H9 (cell line): ENCODE data around the gene KHSRP. TPM values are rescaled to one million over a fixed set of nuclear protein-coding genes. Genes with fewer than 3 reads are reported as not detected.

Experiments
- DNase-seq: peaks from one replicate; pipeline ENCODE4 v3.0.0-alpha.2; 2017
- H2AFZ ChIP-seq: one replicate; pipeline ENCODE4 v1.6.1; 2013; ENCODE audit warnings: mild to moderate bottlenecking, low read length, control low read depth, moderate library complexity
- H2AK5ac ChIP-seq: 2 replicates; pipeline ENCODE4 v1.6.1; 2013; ENCODE audit warnings: low read length, control low read depth, mixed read lengths; ENCODE audit not compliant: insufficient read length
- H2BK120ac ChIP-seq: one replicate; pipeline ENCODE4 v1.6.1; 2013; ENCODE audit warnings: low read depth, mild to moderate bottlenecking, low read length, control low read depth, inconsistent platforms; ENCODE audit not compliant: poor library complexity, severe bottlenecking
- H2BK12ac ChIP-seq: 2 replicates; pipeline ENCODE4 v1.6.1; 2013; ENCODE audit warnings: low read length, control low read depth, mixed read lengths, low read depth; ENCODE audit not compliant: insufficient read length
- H2BK15ac ChIP-seq: 2 replicates; pipeline ENCODE4 v1.6.1; 2013; ENCODE audit warnings: low read depth, low read length, control low read depth
- H2BK20ac ChIP-seq: one replicate; pipeline ENCODE4 v1.6.1; 2013; ENCODE audit warnings: low read depth, mild to moderate bottlenecking, low read length, control low read depth, inconsistent platforms; ENCODE audit not compliant: poor library complexity, severe bottlenecking
- H2BK5ac ChIP-seq: 2 replicates; pipeline ENCODE4 v1.6.1; 2013; ENCODE audit warnings: low read length, control low read depth, mixed read lengths; ENCODE audit not compliant: insufficient read length
- H3K14ac ChIP-seq: 2 replicates; pipeline ENCODE4 v1.6.1; 2013; ENCODE audit warnings: low read length, control low read depth; ENCODE audit not compliant: insufficient read depth
- H3K18ac ChIP-seq: 2 replicates; pipeline ENCODE4 v1.6.1; 2013; ENCODE audit warnings: low read depth, mild to moderate bottlenecking, mixed read lengths, low read length, control low read depth; ENCODE audit not compliant: insufficient read length
- H3K23ac ChIP-seq: 2 replicates; pipeline ENCODE4 v1.6.1; 2013; ENCODE audit warnings: low read length, control low read depth, mixed read lengths, low read depth; ENCODE audit not compliant: insufficient read length
- H3K23me2 ChIP-seq: 2 replicates; pipeline ENCODE4 v1.6.1; 2013; ENCODE audit warnings: low read depth, mild to moderate bottlenecking, mixed read lengths, low read length, control low read depth; ENCODE audit not compliant: insufficient read length, poor library complexity, severe bottlenecking
- H3K27ac ChIP-seq: 2 replicates; pipeline ENCODE4 v1.5.1; 2013; ENCODE audit warnings: low read length, control low read depth, mixed read lengths, low read depth; ENCODE audit not compliant: insufficient read length
- H3K27me3 ChIP-seq: 2 replicates; pipeline ENCODE4 v1.6.1; 2013; ENCODE audit warnings: low read length, control low read depth, inconsistent platforms; ENCODE audit not compliant: insufficient read depth
- H3K4ac ChIP-seq: 2 replicates; pipeline ENCODE4 v1.6.1; 2013; ENCODE audit warnings: low read depth, mild to moderate bottlenecking, control low read depth, inconsistent platforms, low read length, moderate library complexity
- H3K4me1 ChIP-seq: 2 replicates; pipeline ENCODE4 v1.6.1; 2013; ENCODE audit warnings: low read length, control low read depth, inconsistent platforms; ENCODE audit not compliant: insufficient read depth
- H3K4me2 ChIP-seq: 2 replicates; pipeline ENCODE4 v1.6.1; 2013; ENCODE audit warnings: low read length, control low read depth, mixed read lengths; ENCODE audit not compliant: insufficient read length, insufficient read depth
- H3K56ac ChIP-seq: 2 replicates; pipeline ENCODE4 v1.6.1; 2013; ENCODE audit warnings: low read depth, mild to moderate bottlenecking, mixed read lengths, low read length, control low read depth; ENCODE audit not compliant: insufficient read length
- H3K79me1 ChIP-seq: 2 replicates; pipeline ENCODE4 v1.6.1; 2013; ENCODE audit warnings: low read depth, mild to moderate bottlenecking, moderate library complexity, low read length, control low read depth, inconsistent platforms; ENCODE audit not compliant: insufficient read depth, poor library complexity, severe bottlenecking
- H3K79me2 ChIP-seq: 2 replicates; pipeline ENCODE4 v1.6.1; 2013; ENCODE audit warnings: low read length, control low read depth, inconsistent platforms; ENCODE audit not compliant: insufficient read depth
- H3K9ac ChIP-seq: 2 replicates; pipeline ENCODE4 v1.6.1; 2013; ENCODE audit warnings: low read length, control low read depth, mixed read lengths; ENCODE audit not compliant: insufficient read length; ENCODE audit errors: extremely low read depth
- H3K9me3 ChIP-seq: one replicate; pipeline ENCODE4 v1.6.1; 2013; ENCODE audit warnings: low read depth, low read length, inconsistent platforms; ENCODE audit not compliant: control insufficient read depth
- H3T11ph ChIP-seq: one replicate; pipeline ENCODE4 v1.6.1; 2013; ENCODE audit warnings: mild to moderate bottlenecking, low read length, control low read depth, inconsistent platforms
- H4K20me1 ChIP-seq: one replicate; pipeline ENCODE4 v1.6.1; 2013; ENCODE audit not compliant: control insufficient read depth, insufficient read length, insufficient read depth
- H4K5ac ChIP-seq: 2 replicates; pipeline ENCODE4 v1.6.1; 2013; ENCODE audit warnings: low read depth, mild to moderate bottlenecking, mixed read lengths, low read length, control low read depth; ENCODE audit not compliant: insufficient read length
- H4K8ac ChIP-seq: replicated peaks from 2 replicates; pipeline ENCODE4 v1.6.1; 2013; ENCODE audit warnings: low read length, control low read depth, mixed read lengths, low read depth; ENCODE audit not compliant: insufficient read length
- H4K91ac ChIP-seq: 2 replicates; pipeline ENCODE4 v1.6.1; 2013; ENCODE audit warnings: low read depth, mild to moderate bottlenecking, moderate library complexity, mixed read lengths, low read length, control low read depth; ENCODE audit not compliant: insufficient read length
- H3K27ac Mint-ChIP-seq, 3 experiments: 2 replicates in 2 of 3; 3 replicates in 1 of 3; pipeline ENCODE4 v1.8.0; 2020 to 2021; ENCODE audit warnings: mixed read lengths in 3 of 3, mild to moderate bottlenecking in 1 of 3, moderate library complexity in 1 of 3
- H3K27me3 Mint-ChIP-seq: 2 replicates; pipeline ENCODE4 v1.8.0; 2021; ENCODE audit warnings: low read depth, mild to moderate bottlenecking, moderate library complexity, mixed read lengths
- H3K36me3 Mint-ChIP-seq, 3 experiments: 2 replicates in 2 of 3; 3 replicates in 1 of 3; pipeline ENCODE4 v1.8.0; 2020 to 2021; ENCODE audit warnings: low read depth in 3 of 3, mixed read lengths in 3 of 3; ENCODE audit not compliant: insufficient read depth in 1 of 3
- H3K4me1 Mint-ChIP-seq, 2 experiments: 2 replicates each; pipeline ENCODE4 v1.8.0; 2020; ENCODE audit warnings: mixed read lengths in 2 of 2
- H3K4me3 Mint-ChIP-seq, 2 experiments: 2 replicates in 1 of 2; 3 replicates in 1 of 2; pipeline ENCODE4 v1.8.0; 2020 to 2021; ENCODE audit warnings: mild to moderate bottlenecking in 2 of 2, mixed read lengths in 2 of 2, moderate library complexity in 1 of 2
- H3K9me3 Mint-ChIP-seq, 2 experiments: 2 replicates in 1 of 2; 3 replicates in 1 of 2; pipeline ENCODE4 v1.8.0; 2020; ENCODE audit warnings: mild to moderate bottlenecking in 2 of 2, mixed read lengths in 2 of 2, moderate library complexity in 1 of 2
- WGBS: extraction: QIAGEN DNeasy Blood & Tissue Kit; methylation state at CpG from one replicate; pipeline ENCODE4 v1.1.7; 2013; ENCODE audit warnings: missing lambda C conversion rate, low lambda C conversion rate, mixed read lengths; ENCODE audit not compliant: insufficient read length; ENCODE audit errors: extremely low coverage; 5-methylcytosine and 5-hydroxymethylcytosine counted together
- total RNA-seq: library from RNA; stranded (reverse); gene quantifications from 2 replicates; pipeline ENCODE4 v1.2.1, GENCODE V29; 2021
- TF ChIP-seq, protein P1 (sequence below): fragments of 200-600 bp; sonication (generic); conservative IDR thresholded peaks from 3 replicates; pipeline ENCODE4 v1.8.0; 2021; ENCODE audit warnings: antibody characterized with exemption, mild to moderate bottlenecking

The KHSRP gene
- total RNA-seq, 1 experiment from 2014 or later, result 602 TPM

DNA sequence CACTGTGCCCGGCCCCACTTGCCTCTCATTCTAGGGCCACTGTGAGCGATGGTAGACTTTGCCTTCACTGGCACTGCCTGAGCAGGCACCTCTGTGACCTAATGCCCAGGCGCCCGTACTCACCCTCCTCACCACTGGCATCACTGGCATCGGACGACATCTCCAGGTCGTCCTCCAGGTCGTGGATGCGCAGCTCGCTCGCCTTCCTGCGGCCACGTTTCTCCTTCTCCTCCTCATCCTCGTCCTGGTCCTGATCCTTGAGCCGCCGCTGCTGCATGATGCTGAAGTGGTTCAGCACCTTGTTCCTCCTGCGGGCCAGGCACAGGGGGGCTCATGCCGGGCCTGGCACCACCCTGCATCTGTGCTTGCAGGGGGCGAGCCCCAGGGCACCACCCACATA is 41.4 kb downstream of the KHSRP start:
- Histone ChIP-seq H2BK120ac (no peak overlapping the region), H3K4ac (no peak overlapping the region), H4K20me1 (no peaks in the 10 kb centered on the region), H3K23me2 (no peaks in the 10 kb centered on the region), H3K18ac (no peak overlapping the region), H4K8ac (no peak overlapping the region), H3K27me3 (no peaks in the 10 kb centered on the region), H3K4me1 (no peaks in the 10 kb centered on the region), H3K9me3 (no peaks in the 10 kb centered on the region), H3K9ac (no peak overlapping the region), H2BK5ac (no peak overlapping the region), H2BK12ac (no peak overlapping the region), H2AK5ac (no peak overlapping the region), H3K79me2 (no peaks in the 10 kb centered on the region), H3T11ph (no peak overlapping the region), H3K79me1 (no peaks in the 10 kb centered on the region), H2AFZ (no peak overlapping the region), H2BK20ac (no peak overlapping the region), H3K23ac (no peak overlapping the region), H3K4me2 (no peak overlapping the region), H4K91ac (no peak overlapping the region), H4K5ac (no peak overlapping the region), H3K14ac (no peak overlapping the region), H2BK15ac (no peak overlapping the region), H3K27ac (no peak overlapping the region), H3K56ac (no peak overlapping the region)
- Mint-ChIP-seq H3K4me3 (no peak overlapping the region), H3K9me3 (peaks cover 4% of the 10 kb centered on the region in 2 experiments; a peak in 4 of 5 replicates), H3K27ac (no peak overlapping the region; a peak in 1 of 7 replicates), H3K4me1 (peaks cover 0 to 5% of the 10 kb centered on the region in 2 experiments; a peak in 2 of 4 replicates), H3K27me3 (no peaks in the 10 kb centered on the region), H3K36me3 (peaks cover 56 to 85% (median 78%) of the 10 kb centered on the region in 3 experiments)
- no CpG with 5 or more reads among the region's 19 CpGs for WGBS
- TF ChIP-seq, protein P1, sequence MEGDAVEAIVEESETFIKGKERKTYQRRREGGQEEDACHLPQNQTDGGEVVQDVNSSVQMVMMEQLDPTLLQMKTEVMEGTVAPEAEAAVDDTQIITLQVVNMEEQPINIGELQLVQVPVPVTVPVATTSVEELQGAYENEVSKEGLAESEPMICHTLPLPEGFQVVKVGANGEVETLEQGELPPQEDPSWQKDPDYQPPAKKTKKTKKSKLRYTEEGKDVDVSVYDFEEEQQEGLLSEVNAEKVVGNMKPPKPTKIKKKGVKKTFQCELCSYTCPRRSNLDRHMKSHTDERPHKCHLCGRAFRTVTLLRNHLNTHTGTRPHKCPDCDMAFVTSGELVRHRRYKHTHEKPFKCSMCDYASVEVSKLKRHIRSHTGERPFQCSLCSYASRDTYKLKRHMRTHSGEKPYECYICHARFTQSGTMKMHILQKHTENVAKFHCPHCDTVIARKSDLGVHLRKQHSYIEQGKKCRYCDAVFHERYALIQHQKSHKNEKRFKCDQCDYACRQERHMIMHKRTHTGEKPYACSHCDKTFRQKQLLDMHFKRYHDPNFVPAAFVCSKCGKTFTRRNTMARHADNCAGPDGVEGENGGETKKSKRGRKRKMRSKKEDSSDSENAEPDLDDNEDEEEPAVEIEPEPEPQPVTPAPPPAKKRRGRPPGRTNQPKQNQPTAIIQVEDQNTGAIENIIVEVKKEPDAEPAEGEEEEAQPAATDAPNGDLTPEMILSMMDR, result no peak
- DNase-seq, result no peak
